Fibroblast of pulmonary artery (primary cell): ENCODE results near the gene MAP3K2.

Source experiments
- DNase-seq: peaks from one replicate; pipeline ENCODE4 v3.0.0-alpha.2; 2010; ENCODE audit warnings: low read depth
- H3K4me3 ChIP-seq: replicated peaks from 2 replicates; pipeline ENCODE4 v1.5.1; 2011; ENCODE audit warnings: low read depth, mild to moderate bottlenecking, control low read depth, low read length, moderate library complexity
- TF ChIP-seq, protein P1 (sequence below): IDR thresholded peaks from 2 replicates; pipeline ENCODE4 v1.5.1; 2011; ENCODE audit warnings: mild to moderate bottlenecking, control low read depth, low read length, inconsistent platforms; ENCODE audit errors: missing control alignments

The MAP3K2 gene

GRCh38 chr2:127309468-127309867, 78.3 kb downstream of the MAP3K2 start:
- no peak overlapping the region for H3K4me3 ChIP-seq
- DNase-seq, result no peak
- TF ChIP-seq, protein P1, sequence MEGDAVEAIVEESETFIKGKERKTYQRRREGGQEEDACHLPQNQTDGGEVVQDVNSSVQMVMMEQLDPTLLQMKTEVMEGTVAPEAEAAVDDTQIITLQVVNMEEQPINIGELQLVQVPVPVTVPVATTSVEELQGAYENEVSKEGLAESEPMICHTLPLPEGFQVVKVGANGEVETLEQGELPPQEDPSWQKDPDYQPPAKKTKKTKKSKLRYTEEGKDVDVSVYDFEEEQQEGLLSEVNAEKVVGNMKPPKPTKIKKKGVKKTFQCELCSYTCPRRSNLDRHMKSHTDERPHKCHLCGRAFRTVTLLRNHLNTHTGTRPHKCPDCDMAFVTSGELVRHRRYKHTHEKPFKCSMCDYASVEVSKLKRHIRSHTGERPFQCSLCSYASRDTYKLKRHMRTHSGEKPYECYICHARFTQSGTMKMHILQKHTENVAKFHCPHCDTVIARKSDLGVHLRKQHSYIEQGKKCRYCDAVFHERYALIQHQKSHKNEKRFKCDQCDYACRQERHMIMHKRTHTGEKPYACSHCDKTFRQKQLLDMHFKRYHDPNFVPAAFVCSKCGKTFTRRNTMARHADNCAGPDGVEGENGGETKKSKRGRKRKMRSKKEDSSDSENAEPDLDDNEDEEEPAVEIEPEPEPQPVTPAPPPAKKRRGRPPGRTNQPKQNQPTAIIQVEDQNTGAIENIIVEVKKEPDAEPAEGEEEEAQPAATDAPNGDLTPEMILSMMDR, result no peak

DNA sequence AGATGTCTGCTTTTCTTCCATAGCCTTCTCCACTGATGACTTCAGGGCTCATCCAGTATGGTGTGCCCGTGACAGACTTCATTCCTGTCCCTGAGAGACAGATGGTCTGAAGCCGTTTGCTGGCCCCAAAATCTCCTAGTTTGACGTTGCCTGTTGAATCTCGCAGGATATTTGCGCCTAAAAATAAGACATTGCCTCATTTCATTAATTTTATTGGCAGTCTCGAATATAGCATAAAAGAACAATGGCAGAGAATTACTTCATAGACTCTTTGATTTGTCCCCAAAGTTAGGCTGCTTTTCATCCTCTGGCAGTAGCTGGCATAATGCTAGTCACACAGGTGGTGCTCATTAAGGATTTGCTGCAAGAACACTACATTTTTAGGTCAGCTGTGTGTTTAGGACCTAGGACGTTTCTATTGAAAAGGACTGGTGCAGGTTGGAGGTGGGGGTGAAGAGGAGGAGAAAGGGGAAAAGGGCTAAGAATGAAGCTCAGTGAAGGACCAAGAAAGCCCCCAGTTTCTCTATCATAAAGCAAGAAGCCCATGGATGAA, 79.1 kb downstream of the MAP3K2 start:
- no peak overlapping the region for H3K4me3 ChIP-seq
- TF ChIP-seq, protein P1, result no peak
- no peak for DNase-seq

DNA sequence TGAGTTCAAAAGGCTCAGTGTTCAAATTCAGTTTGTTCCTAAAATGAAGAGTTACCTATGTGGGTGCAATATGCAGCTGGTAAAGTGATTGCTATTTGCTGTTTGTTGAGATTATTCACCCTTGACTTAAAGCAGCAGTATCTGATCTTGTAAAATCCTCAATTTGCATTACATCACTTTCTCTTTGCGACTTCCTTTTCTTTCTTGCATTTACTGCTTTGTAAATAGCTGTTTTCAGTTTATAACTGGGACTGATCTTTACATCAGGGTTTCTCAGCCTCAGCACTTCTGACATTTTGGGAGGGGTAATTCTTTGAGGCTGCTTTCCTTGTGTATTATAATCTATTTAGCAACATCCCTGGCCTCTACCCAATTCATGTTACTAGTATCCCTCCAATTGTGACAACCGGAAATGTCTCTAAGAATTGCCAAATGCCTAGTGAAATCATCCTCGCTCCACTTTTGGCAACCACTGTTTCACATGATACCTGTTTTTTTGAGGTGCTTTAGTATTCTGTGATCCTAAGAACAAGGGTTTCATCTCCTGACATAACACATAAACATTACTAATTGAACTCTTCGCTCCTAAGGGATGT, 81.7 kb downstream of the MAP3K2 start:
- TF ChIP-seq, protein P1, result no peak
- H3K4me3 ChIP-seq, result no peak overlapping the region
- DNase-seq, result peak; percentile 58

- H3K4me3 ChIP-seq, result no peak overlapping the region
- TF ChIP-seq, protein P1, result no peak
- no peak for DNase-seq
These were observed 85.6 kb downstream of the MAP3K2 start for GRCh38 chr2:127302168-127302567.

GRCh38 chr2:127293748-127294562, 93.8 kb downstream of the MAP3K2 start, which contains the start of gene ERCC3:
Gene ERCC3, minus strand, starts transcription at chr2:127294144. Its CDS starts 63 bp downstream, at chr2:127294081.
- DNase-seq, result peak; percentile 75
- peak within 1 kb of the TSS; percentile 93 for H3K4me3 ChIP-seq
- TF ChIP-seq, protein P1, result no peak

DNA sequence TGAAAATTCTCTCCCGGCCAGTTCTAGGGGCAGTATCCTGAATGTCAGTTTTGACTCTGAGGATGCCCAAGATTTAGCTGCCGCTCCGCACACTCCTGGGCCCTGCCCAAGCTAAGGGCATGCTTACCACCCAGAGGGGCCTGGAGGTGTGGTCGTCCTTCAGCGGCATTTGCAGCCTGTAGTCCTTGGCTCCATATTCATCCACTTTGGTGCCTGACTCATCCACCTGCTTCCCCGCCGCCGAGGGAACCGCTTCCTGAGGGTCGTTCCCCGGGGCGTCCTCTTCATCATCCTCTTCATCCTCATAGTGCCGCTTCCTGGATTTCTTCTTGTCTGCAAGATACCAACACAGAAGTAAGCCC, 94.4 kb downstream of the MAP3K2 start:
- no peak for DNase-seq
- peak overlapping the region; percentile 93 for H3K4me3 ChIP-seq

More for the DNA sequence above, 94.4 kb downstream of the MAP3K2 start:
- TF ChIP-seq, protein P1, result no peak
